ENCODE measurements around the gene KCNJ16.

DNA sequence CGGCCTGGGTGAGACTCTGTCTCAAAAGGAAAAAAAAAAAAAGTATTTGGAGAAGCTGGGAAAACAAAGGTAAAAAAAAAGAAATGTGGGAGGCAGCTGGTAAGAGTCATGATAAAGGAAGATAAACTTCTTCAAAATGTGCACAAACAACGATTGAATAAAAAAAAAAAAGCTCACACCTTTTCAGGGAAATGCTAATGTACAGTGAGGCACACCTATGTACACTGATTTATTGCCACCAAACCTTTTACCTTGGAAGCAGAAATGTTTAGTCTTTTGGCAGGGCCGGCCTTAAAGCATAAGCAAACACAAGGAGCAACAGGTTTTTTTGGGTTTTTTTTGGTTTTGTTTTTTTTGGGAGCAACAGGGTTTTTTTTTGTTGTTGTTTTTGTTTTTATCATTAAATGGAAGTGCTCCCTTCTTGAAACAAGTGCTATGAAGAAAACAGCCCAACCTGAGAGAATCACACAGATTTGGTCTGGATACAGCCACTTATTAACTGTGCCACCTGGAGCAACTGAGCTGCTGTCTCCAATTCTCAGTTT lies 64.5 kb downstream of the KCNJ16 start:
- TF ChIP-seq EZH2 (IDR thresholded peaks at IDR 0.05; ENCODE audit: low read length, missing control alignments) = no peak
- TF ChIP-seq, protein P1, sequence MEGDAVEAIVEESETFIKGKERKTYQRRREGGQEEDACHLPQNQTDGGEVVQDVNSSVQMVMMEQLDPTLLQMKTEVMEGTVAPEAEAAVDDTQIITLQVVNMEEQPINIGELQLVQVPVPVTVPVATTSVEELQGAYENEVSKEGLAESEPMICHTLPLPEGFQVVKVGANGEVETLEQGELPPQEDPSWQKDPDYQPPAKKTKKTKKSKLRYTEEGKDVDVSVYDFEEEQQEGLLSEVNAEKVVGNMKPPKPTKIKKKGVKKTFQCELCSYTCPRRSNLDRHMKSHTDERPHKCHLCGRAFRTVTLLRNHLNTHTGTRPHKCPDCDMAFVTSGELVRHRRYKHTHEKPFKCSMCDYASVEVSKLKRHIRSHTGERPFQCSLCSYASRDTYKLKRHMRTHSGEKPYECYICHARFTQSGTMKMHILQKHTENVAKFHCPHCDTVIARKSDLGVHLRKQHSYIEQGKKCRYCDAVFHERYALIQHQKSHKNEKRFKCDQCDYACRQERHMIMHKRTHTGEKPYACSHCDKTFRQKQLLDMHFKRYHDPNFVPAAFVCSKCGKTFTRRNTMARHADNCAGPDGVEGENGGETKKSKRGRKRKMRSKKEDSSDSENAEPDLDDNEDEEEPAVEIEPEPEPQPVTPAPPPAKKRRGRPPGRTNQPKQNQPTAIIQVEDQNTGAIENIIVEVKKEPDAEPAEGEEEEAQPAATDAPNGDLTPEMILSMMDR (conservative IDR thresholded peaks at IDR 0.05 in 1 of 2, IDR thresholded peaks at IDR 0.05 in 1 of 2; ENCODE audit: low read depth in 1 of 2, low read length in 2 of 2) = no peak
